HG02885 (cell line): Measurements from ENCODE around the gene OSGIN1.
"Not testable (repeated sequence)": the region's sequence is repeated elsewhere in the genome, so short reads cannot be mapped to it uniquely, and the experiment has no call there.

ENCODE experiments used
- ATAC-seq: cut with Tn5 transposase; IDR thresholded peaks from one replicate; pipeline ENCODE4 v1.9.1; 2021; ENCODE audit warnings: mild to moderate bottlenecking; ENCODE audit not compliant: unreplicated experiment, poor library complexity

The OSGIN1 gene

DNA sequence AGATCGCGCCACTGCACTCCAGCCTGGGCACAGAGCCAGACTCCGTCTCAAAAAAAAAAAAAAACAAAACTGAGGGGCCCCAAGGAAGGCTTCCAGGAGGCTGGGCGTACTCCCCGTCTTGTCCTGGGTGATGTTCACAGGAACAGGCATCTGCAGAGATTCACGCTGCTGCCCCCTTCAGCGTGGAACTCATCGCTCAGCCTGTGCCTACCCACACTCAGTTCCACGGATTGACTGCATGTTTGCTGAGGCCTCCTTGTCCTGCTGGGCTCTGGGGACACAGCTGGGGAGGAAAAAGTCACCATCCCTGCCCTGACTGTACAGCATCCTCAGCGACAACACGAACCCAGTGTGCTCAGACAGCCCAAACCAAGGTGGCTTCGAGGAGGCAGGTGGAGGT, 12.9 kb upstream of the OSGIN1 start:
- no peak for ATAC-seq

DNA sequence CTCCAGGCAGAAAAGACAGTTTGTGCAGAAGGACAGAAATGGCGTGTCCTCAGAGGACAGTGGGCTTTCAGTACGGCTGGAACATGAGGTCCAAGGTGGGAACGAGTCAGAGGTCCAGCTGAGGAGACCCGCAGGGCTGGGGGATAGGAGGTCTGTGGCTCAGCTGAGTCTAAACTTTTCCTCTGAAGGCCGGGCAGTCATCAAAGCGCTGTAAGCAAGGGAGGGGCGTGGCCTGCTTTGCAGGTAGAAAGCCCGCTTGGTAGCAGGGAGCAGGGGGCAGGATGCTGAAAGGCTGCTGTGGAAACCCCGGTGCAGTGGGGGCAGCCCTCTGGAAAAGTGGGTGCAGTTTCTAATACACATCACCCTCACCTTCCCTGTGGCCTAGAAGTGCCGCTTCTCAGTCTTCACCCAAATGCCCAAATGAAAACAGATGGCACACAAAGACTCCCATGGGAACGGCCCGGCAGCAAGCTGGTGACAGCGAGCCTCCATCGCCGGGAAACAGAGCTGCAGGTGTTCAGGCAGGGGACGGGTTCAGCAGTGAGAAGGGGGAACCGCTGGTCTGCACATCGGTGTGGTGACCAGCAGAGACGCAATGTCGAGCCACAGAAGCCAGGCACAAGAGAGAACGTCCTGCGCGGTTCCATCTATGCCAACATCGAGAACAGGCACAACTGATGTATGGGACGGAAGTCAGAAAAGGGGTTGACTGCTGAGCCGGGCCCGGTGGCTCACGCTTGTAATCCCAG, 12.2 kb upstream of the OSGIN1 start:
- ATAC-seq, result no peak

DNA sequence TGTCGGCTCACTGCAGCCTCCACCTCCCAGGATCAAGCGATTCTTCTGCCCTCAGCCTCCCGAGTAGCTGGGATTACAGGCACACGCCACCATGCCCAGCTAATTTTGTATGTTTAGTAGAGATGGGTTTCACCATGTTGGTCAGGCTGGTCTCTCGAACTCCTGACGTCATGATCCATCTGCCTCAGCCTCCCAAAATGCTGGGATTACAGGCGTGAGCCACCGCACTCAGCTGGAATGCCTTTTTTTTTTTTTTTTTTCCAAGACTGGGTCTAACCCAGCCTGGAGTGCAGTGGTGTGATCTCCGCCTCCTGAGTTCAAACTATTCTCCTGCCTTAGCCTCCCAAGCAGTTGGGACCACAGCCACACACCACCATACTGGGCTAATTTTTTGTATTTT, 11.5 kb upstream of the OSGIN1 start:
- not testable (repeated sequence) for ATAC-seq

DNA sequence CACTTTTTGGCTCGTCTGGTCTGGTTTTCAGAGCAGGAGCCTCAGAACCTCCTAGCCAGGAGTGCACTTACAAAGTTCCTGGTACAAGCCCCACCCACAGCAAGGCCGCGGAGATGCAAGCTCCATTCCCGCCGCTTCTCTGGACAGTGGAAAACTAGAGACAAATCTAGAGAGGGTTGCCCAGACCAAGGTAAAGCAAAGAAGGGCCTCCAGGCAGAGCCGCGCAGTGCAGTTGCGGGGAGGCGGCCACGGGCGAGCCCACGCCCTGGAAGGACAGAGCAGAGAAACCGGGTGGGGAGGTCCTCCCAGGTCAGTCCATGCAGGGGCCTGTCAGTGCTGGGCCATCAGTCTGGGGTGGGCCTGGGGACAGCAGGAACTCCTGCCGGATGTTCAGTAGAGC, 11.0 kb upstream of the OSGIN1 start:
- ATAC-seq, result no peak

DNA sequence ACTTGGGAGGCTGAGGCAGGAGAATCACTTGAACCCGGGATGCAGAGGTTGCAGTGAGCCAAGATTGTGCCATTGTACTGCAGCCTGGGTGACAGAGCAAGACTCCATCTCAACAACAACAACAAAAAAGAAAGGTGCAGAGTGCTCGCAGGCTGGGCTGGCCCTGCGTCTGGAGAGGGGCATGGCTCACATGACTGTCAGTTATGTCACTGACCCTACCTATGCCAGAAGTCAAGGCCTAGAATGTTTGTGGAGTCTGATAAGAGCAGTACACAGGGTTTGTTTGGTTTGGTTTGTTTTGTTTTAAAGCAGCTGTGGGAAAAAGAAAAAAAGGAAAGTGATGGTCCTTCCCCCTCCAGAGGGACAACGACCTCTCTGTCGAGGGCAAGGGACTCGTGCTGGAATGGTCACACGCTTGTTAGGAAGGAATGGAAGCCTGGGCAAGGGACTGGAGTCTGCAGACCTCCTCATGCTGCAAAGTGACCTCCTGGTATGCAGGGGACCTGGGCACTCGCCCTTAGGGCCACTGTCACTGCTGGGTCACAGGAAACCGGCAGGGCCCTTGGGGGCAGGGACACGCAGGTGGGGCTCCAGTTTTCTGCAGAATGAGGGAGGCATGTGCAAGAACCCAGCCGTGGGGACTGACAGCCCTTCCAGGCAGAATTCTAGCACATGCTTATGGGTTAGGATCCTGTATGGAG, 10.1 kb upstream of the OSGIN1 start:
- no peak for ATAC-seq

- no peak for ATAC-seq
Observed at GRCh38 chr16:83943516-83944050, 9.5 kb upstream of the OSGIN1 start.

GRCh38 chr16:83945587-83945986, 7.5 kb upstream of the OSGIN1 start:
- ATAC-seq, result no peak

DNA sequence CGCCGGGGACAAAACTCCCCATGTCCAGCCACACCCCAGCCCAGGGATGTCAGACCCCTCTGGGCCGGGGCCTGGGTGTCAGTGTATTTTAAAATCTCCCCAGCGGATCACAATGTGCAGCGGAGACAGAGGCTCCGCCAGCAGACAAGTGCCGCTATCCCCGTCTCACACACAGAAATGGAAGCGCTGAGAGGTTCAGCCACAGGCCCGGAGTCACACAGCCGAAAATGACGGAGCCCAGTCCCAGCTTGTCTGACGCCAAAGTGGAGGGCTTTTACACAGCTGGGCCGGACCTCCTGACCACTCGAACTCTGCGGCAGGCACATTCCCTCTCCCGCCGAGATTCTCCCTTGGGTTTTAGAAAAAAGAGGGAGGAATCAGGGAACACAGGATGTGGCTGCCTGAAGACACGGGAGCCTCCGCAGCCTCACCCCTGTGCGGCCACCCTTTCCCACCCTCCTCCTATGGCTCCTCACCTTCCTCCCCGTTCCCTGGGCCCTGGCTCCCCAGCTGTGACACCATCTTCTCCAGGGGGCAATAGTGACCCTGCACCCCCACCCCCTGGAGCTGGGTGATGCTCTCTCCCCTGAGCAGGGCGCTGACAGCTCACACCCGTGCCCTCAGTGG, 6.8 kb upstream of the OSGIN1 start:
- ATAC-seq, result no peak

GRCh38 chr16:83946781-83947566, 6.1 kb upstream of the OSGIN1 start:
- ATAC-seq, result no peak

- no peak for ATAC-seq
Observed at GRCh38 chr16:83947642-83948234, 5.3 kb upstream of the OSGIN1 start.

DNA sequence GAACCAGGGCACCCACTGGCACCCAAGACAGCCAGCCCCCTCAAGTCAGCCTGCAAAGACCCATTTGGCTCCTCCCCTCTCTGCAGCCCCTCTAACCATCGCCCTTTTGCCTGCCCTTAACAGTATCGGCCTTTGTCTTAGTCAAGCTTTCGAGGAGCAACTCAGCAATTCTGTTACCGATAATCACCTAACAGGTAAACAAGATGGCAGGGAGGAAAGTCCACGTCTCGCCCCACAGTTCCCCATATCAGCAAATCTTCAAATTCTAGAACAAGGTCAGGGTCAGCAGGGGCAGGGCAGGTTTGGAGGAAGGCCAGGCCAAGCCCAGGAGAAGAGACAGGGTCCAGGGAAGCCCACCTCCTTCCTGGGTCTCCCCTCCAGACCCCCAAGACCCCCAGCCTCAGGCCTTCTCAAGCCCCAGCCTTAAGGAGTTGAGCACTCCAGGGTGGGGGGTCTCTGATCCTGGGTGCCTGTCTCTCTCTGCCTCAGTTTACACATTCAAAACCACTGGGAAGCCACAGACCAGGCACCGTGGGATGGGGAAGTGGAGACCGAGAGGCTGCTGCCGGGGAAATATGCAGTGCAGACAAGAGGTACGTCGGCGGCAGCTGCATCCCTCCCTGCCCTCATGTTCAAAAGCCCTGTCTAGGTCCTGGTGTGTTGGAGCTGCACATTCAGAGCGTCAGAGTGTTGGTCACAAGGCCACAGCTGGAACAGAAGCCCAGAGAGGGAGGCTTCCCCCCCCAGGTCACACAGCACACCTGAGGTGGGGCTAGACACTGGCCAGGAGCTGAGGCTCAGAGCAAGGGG, 3.9 kb upstream of the OSGIN1 start:
- ATAC-seq, result no peak

DNA sequence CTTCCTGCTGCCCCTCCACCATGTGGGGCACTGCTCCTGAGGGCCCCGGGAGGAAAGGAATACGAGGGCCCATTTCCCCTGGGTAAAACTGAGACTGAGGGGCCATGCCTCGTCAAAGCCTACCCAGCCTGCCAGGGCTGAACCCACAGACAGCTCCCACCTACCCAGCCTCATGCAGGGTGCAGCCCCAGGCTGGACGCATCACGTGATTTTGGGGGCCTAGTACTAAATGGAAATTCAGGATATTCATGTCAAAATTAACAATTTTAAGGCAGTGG, 3.4 kb upstream of the OSGIN1 start:
- ATAC-seq, result no peak

- not testable (repeated sequence) for ATAC-seq
Observed at GRCh38 chr16:83950862-83951399, 2.1 kb upstream of the OSGIN1 start.

DNA sequence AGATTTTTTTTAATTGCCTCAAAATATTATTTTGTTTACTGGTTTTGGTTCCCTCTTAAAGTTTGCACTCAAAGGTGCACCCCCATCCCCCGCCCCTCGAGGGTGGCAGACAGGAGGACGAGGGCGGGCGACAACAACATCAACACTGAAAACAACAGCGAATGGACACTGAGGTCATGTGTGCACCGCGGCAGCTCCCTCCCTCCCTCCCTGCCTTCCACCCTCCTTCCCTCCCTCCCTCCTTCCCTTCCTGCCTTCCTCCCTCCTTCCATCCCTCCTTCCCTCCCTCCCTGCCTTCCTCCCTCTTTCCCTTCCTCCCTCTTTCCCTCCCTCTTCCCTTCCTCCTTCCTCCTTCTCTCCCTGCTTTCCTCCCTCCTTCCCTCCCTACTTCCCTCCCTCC, 1.5 kb upstream of the OSGIN1 start:
- ATAC-seq, result no peak

DNA sequence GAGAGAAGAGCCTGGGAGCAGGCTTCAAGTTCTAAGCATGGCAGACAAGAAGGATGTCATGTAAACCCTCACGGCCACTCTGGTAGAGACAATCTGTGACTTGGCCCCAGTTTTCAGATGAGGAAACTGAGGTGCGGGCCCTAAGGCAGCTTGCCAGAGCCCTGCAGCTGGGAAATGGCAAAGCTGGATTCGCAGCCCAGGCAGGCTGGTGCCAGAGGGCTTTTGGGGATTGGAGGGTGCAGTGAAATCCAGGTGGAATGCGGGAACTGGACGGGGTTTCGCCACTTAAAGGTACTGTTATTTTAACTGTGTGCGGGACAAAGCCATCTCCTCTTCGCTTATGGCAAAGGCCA, 477 bp upstream of the OSGIN1 start:
- no peak for ATAC-seq

- peak; percentile 43 for ATAC-seq
Observed at GRCh38 chr16:83953796-83954576, 946 bp downstream of the OSGIN1 start.

- ATAC-seq, result no peak
Observed at GRCh38 chr16:83954577-83955016, 1.6 kb downstream of the OSGIN1 start.
